WERI-Rb-1 (cell line): ENCODE results near the gene SELENOK.

Source experiments
- DNase-seq: peaks from one replicate; pipeline ENCODE4 v3.0.0-alpha.2; 2020
- H3K27ac ChIP-seq: fragments of 250-450 bp; sonication (Bioruptor Pico); 2 replicates; pipeline ENCODE4 v1.5.1; 2020; ENCODE audit warnings: mild to moderate bottlenecking, moderate library complexity
- H3K27me3 ChIP-seq: fragments of 250-450 bp; sonication (Bioruptor Pico); 2 replicates; pipeline ENCODE4 v1.5.1; 2021; ENCODE audit warnings: mild to moderate bottlenecking, low read depth, moderate library complexity; ENCODE audit not compliant: insufficient read depth, severe bottlenecking
- H3K36me3 ChIP-seq: fragments of 250-450 bp; sonication (Bioruptor Pico); 2 replicates; pipeline ENCODE4 v1.5.1; 2020; ENCODE audit warnings: mild to moderate bottlenecking, moderate library complexity
- H3K4me3 ChIP-seq: 2 replicates; pipeline ENCODE4 v1.5.1; 2011; ENCODE audit warnings: low read depth, mild to moderate bottlenecking, control low read depth, low read length
- H3K9me3 ChIP-seq: fragments of 250-450 bp; sonication (Bioruptor Pico); 2 replicates; pipeline ENCODE4 v1.5.1; 2021; ENCODE audit warnings: mild to moderate bottlenecking, moderate library complexity; ENCODE audit not compliant: severe bottlenecking
- CTCF ChIP-seq: IDR thresholded peaks from 2 replicates; pipeline ENCODE4 v1.5.1; 2011; ENCODE audit warnings: low read depth, mild to moderate bottlenecking, control low read depth, inconsistent platforms, low read length

The SELENOK gene

GRCh38 chr3:53846851-53847155, 44.9 kb downstream of the SELENOK start:
- Histone ChIP-seq H3K36me3 (no peaks in the 10 kb centered on the region), H3K27ac (no peak overlapping the region), H3K27me3 (no peaks in the 10 kb centered on the region), H3K4me3 (no peak overlapping the region), H3K9me3 (peaks cover 4% of the 10 kb centered on the region)
- no peak for TF ChIP-seq CTCF
- no peak for DNase-seq

- no peak within 1 kb of the TSS for H3K27ac ChIP-seq
- H3K36me3 ChIP-seq: no peaks in the 10 kb centered on the region
- TF ChIP-seq CTCF: 0 out of 2 replicates have a peak, but pooled peaks have one; percentile 16
- peak within 1 kb of the TSS; percentile 49 for H3K4me3 ChIP-seq
- peak; percentile 63 for DNase-seq
- H3K9me3 ChIP-seq: peaks cover 4% of the 10 kb centered on the region
- H3K27me3 ChIP-seq: no peaks in the 10 kb centered on the region
These were observed 45.4 kb downstream of the SELENOK start, which contains the start of the genes CHDH and IL17RB for GRCh38 chr3:53846134-53846850. CHDH (minus strand) TSS chr3:53846419; CDS start chr3:53824008, 22,411 bp downstream. IL17RB (plus strand) TSS chr3:53846568; CDS start chr3:53846589, 21 bp downstream.

- peak overlapping the region; percentile 49 for H3K4me3 ChIP-seq
- no peaks in the 10 kb centered on the region for H3K27me3 ChIP-seq
- no peak overlapping the region for H3K27ac ChIP-seq
- no peaks in the 10 kb centered on the region for H3K36me3 ChIP-seq
- peaks cover 4% of the 10 kb centered on the region for H3K9me3 ChIP-seq
- no peak for DNase-seq
- no peak for TF ChIP-seq CTCF
These were observed 45.9 kb downstream of the SELENOK start for GRCh38 chr3:53845881-53846133.

- peak; percentile 39 for DNase-seq
- peak overlapping the region; percentile 49 for H3K4me3 ChIP-seq
- no peaks in the 10 kb centered on the region for H3K27me3 ChIP-seq
These were observed 46.4 kb downstream of the SELENOK start for GRCh38 chr3:53845103-53845880.

GRCh38 chr3:53844262-53845102, 47.2 kb downstream of the SELENOK start:
- no peak for DNase-seq
- H3K27ac ChIP-seq: no peak overlapping the region
- no peak for TF ChIP-seq CTCF
- no peak overlapping the region for H3K4me3 ChIP-seq
- H3K27me3 ChIP-seq: no peaks in the 10 kb centered on the region
- peaks cover 4% of the 10 kb centered on the region for H3K9me3 ChIP-seq
- H3K36me3 ChIP-seq: no peaks in the 10 kb centered on the region

More at GRCh38 chr3:53845103-53845880, 46.4 kb downstream of the SELENOK start:
- H3K9me3 ChIP-seq: peaks cover 4% of the 10 kb centered on the region
- H3K27ac ChIP-seq: no peak overlapping the region
- no peaks in the 10 kb centered on the region for H3K36me3 ChIP-seq
- 0 out of 2 replicates have a peak, but pooled peaks have one; percentile 21 for TF ChIP-seq CTCF
